BE2C (cell line): ENCODE data around the gene PPP1R12A.

ENCODE experiments used
- DNase-seq: peaks from one replicate; pipeline ENCODE4 v3.0.0-alpha.2; 2020
- H3K27me3 ChIP-seq: fragments of 250-450 bp; sonication (Bioruptor Pico); 2 replicates; pipeline ENCODE4 v1.5.1; 2020; ENCODE audit warnings: mild to moderate bottlenecking
- H3K36me3 ChIP-seq: fragments of 250-450 bp; sonication (Bioruptor Pico); 2 replicates; pipeline ENCODE4 v1.5.1; 2020; ENCODE audit warnings: mild to moderate bottlenecking
- H3K4me1 ChIP-seq: fragments of 250-450 bp; sonication (Bioruptor Pico); 2 replicates; pipeline ENCODE4 v1.5.1; 2020
- H3K4me3 ChIP-seq: 2 replicates; pipeline ENCODE4 v1.5.1; 2011; ENCODE audit warnings: low read depth, low read length
- H3K9me3 ChIP-seq: fragments of 250-450 bp; sonication (Bioruptor Pico); 2 replicates; pipeline ENCODE4 v1.5.1; 2020
- CTCF ChIP-seq: IDR thresholded peaks from 2 replicates; pipeline ENCODE4 v1.5.1; 2012; ENCODE audit warnings: mild to moderate bottlenecking, low read depth, low read length

The PPP1R12A gene

GRCh38 chr12:79847417-79847816, 87.5 kb downstream of the PPP1R12A start:
- Histone ChIP-seq H3K36me3 (peaks cover 6% of the 10 kb centered on the region), H3K4me3 (no peak overlapping the region), H3K4me1 (no peaks in the 10 kb centered on the region), H3K9me3 (no peaks in the 10 kb centered on the region), H3K27me3 (no peaks in the 10 kb centered on the region)
- DNase-seq: no peak
- no peak for TF ChIP-seq CTCF

GRCh38 chr12:79844693-79845092, 90.2 kb downstream of the PPP1R12A start:
- H3K36me3 ChIP-seq: peaks cover 6% of the 10 kb centered on the region
- no peak for DNase-seq
- no peaks in the 10 kb centered on the region for H3K9me3 ChIP-seq
- no peaks in the 10 kb centered on the region for H3K4me1 ChIP-seq
- no peak overlapping the region for H3K4me3 ChIP-seq
- H3K27me3 ChIP-seq: no peaks in the 10 kb centered on the region
- TF ChIP-seq CTCF: no peak

- peaks cover 11% of the 10 kb centered on the region for H3K36me3 ChIP-seq
- DNase-seq: no peak
- peaks cover 3% of the 10 kb centered on the region; the same call in 1 of the 2 replicates for H3K9me3 ChIP-seq
- no peak overlapping the region for H3K4me3 ChIP-seq
- H3K4me1 ChIP-seq: no peaks in the 10 kb centered on the region
- no peak for TF ChIP-seq CTCF
- H3K27me3 ChIP-seq: no peaks in the 10 kb centered on the region
Measured at GRCh38 chr12:79843978-79844377, 90.9 kb downstream of the PPP1R12A start.

GRCh38 chr12:79842630-79843029, 92.3 kb downstream of the PPP1R12A start:
- Histone ChIP-seq H3K4me1 (no peaks in the 10 kb centered on the region), H3K4me3 (no peak overlapping the region), H3K27me3 (no peaks in the 10 kb centered on the region), H3K36me3 (peaks cover 16% of the 10 kb centered on the region), H3K9me3 (peaks cover 6% of the 10 kb centered on the region; the same call in 1 of the 2 replicates)
- no peak for TF ChIP-seq CTCF
- no peak for DNase-seq

- no peak for DNase-seq
- Histone ChIP-seq H3K4me1 (no peaks in the 10 kb centered on the region), H3K27me3 (no peaks in the 10 kb centered on the region), H3K36me3 (peaks cover 16% of the 10 kb centered on the region), H3K4me3 (no peak overlapping the region), H3K9me3 (peaks cover 6% of the 10 kb centered on the region; the same call in 1 of the 2 replicates)
- no peak for TF ChIP-seq CTCF
Measured at GRCh38 chr12:79841878-79842265, 93.0 kb downstream of the PPP1R12A start.

GRCh38 chr12:79841248-79841877, 93.5 kb downstream of the PPP1R12A start:
- no peak for DNase-seq
- Histone ChIP-seq H3K4me3 (no peak overlapping the region), H3K9me3 (peaks cover 6% of the 10 kb centered on the region; the same call in 1 of the 2 replicates), H3K27me3 (no peaks in the 10 kb centered on the region), H3K4me1 (peaks cover 4% of the 10 kb centered on the region; the same call in 1 of the 2 replicates), H3K36me3 (peaks cover 16% of the 10 kb centered on the region)
- TF ChIP-seq CTCF: no peak
